H7 (cell line): ENCODE measurements around the gene TMA7. TPM values are rescaled to one million over a fixed set of nuclear protein-coding genes. Genes with fewer than 3 reads are reported as not detected.
"Not testable (repeated sequence)": the region's sequence is repeated elsewhere in the genome, so short reads cannot be mapped to it uniquely, and the experiment has no call there.

Experiments
- DNase-seq: peaks from one replicate; pipeline ENCODE4 v3.0.0; 2012
- H3K27me3 ChIP-seq: 2 replicates; pipeline ENCODE4 v1.6.0; 2011; ENCODE audit warnings: mild to moderate bottlenecking, low read length; ENCODE audit not compliant: control insufficient read depth, insufficient read depth
- H3K36me3 ChIP-seq: replicated peaks from 2 replicates; pipeline ENCODE4 v1.5.1; 2011; ENCODE audit warnings: low read length; ENCODE audit not compliant: control insufficient read depth, insufficient read depth
- H3K4me3 ChIP-seq: 2 replicates; pipeline ENCODE4 v1.5.1; 2011; ENCODE audit warnings: low read depth, mild to moderate bottlenecking, control low read depth, low read length, moderate library complexity; ENCODE audit not compliant: insufficient read depth
- total RNA-seq: library from RNA; depleted of rRNA; stranded (reverse); fragments of >200 nt; shearing (Covaris generic); gene quantifications from 2 replicates; pipeline ENCODE4 v1.2.3, GENCODE V29; 2014

Gene TMA7
- total RNA-seq, 1 experiment from 2014 or later: 222 TPM

- no peaks in the 10 kb centered on the region for H3K27me3 ChIP-seq
Observed at GRCh38 chr3:48470286-48470685, 30.2 kb downstream of the TMA7 start.

GRCh38 chr3:48472673-48472922 is 32.5 kb downstream of the TMA7 start:
- no peaks in the 10 kb centered on the region; the same call in 1 of the 2 replicates for H3K27me3 ChIP-seq
- DNase-seq: peak; percentile 69
- peak overlapping the region; percentile 57 for H3K4me3 ChIP-seq
- peaks cover 13% of the 10 kb centered on the region for H3K36me3 ChIP-seq

More at GRCh38 chr3:48470286-48470685, 30.2 kb downstream of the TMA7 start:
- peaks cover 19% of the 10 kb centered on the region for H3K36me3 ChIP-seq
- DNase-seq: peak; percentile 26
- H3K4me3 ChIP-seq: no peak overlapping the region

GRCh38 chr3:48472923-48473616 is 33.0 kb downstream of the TMA7 start:
- peaks cover 9% of the 10 kb centered on the region for H3K36me3 ChIP-seq
- H3K27me3 ChIP-seq: no peaks in the 10 kb centered on the region; the same call in 1 of the 2 replicates
- H3K4me3 ChIP-seq: peak overlapping the region; percentile 57
- peak; percentile 97 for DNase-seq

- H3K36me3 ChIP-seq: peaks cover 9% of the 10 kb centered on the region
- DNase-seq: no peak
- H3K27me3 ChIP-seq: no peaks in the 10 kb centered on the region; the same call in 1 of the 2 replicates
- H3K4me3 ChIP-seq: no peak overlapping the region
Observed at GRCh38 chr3:48473617-48473952, 33.5 kb downstream of the TMA7 start.

GRCh38 chr3:48474031-48474430 is 34.0 kb downstream of the TMA7 start:
- not testable (repeated sequence) for H3K36me3 ChIP-seq, H3K27me3 ChIP-seq, DNase-seq, H3K4me3 ChIP-seq

GRCh38 chr3:48474619-48475018 is 34.6 kb downstream of the TMA7 start:
- peak; percentile 86 for DNase-seq

GRCh38 chr3:48475188-48475587 is 35.1 kb downstream of the TMA7 start:
- Histone ChIP-seq H3K27me3 (no peaks in the 10 kb centered on the region; the same call in 1 of the 2 replicates), H3K4me3 (no peak overlapping the region), H3K36me3 (no peaks in the 10 kb centered on the region)
- DNase-seq: peak; percentile 45

More at GRCh38 chr3:48474619-48475018, 34.6 kb downstream of the TMA7 start:
- H3K27me3 ChIP-seq: no peaks in the 10 kb centered on the region; the same call in 1 of the 2 replicates
- H3K36me3 ChIP-seq: peaks cover 2% of the 10 kb centered on the region
- H3K4me3 ChIP-seq: no peak overlapping the region

- Histone ChIP-seq H3K27me3 (no peaks in the 10 kb centered on the region; the same call in 1 of the 2 replicates), H3K4me3 (no peak overlapping the region), H3K36me3 (no peaks in the 10 kb centered on the region)
- no peak for DNase-seq
Observed at GRCh38 chr3:48476426-48477053, 36.5 kb downstream of the TMA7 start.

- no peaks in the 10 kb centered on the region; the same call in 1 of the 2 replicates for H3K27me3 ChIP-seq
- H3K4me3 ChIP-seq: no peak overlapping the region
- no peak for DNase-seq
- no peaks in the 10 kb centered on the region for H3K36me3 ChIP-seq
Observed at GRCh38 chr3:48477959-48478520, 38.0 kb downstream of the TMA7 start.

GRCh38 chr3:48478626-48479555 is 38.8 kb downstream of the TMA7 start:
- DNase-seq: no peak

GRCh38 chr3:48480891-48481290 is 40.8 kb downstream of the TMA7 start:
- H3K36me3 ChIP-seq, H3K27me3 ChIP-seq, H3K4me3 ChIP-seq, DNase-seq: not testable (repeated sequence)

More at GRCh38 chr3:48478626-48479555, 38.8 kb downstream of the TMA7 start:
- H3K27me3 ChIP-seq: no peaks in the 10 kb centered on the region; the same call in 1 of the 2 replicates
- no peaks in the 10 kb centered on the region for H3K36me3 ChIP-seq
- H3K4me3 ChIP-seq: no peak overlapping the region

GRCh38 chr3:48482822-48483221 is 42.8 kb downstream of the TMA7 start:
- H3K27me3 ChIP-seq, H3K4me3 ChIP-seq, DNase-seq, H3K36me3 ChIP-seq: not testable (repeated sequence)

GRCh38 chr3:48486952-48487351 is 46.9 kb downstream of the TMA7 start:
- Histone ChIP-seq H3K27me3 (no peaks in the 10 kb centered on the region), H3K36me3 (no peaks in the 10 kb centered on the region; the same call in 1 of the 2 replicates), H3K4me3 (no peak overlapping the region)
- DNase-seq: no peak

GRCh38 chr3:48492461-48493202 is 52.6 kb downstream of the TMA7 start:
- Histone ChIP-seq H3K27me3 (no peaks in the 10 kb centered on the region), H3K4me3 (no peak overlapping the region), H3K36me3 (no peaks in the 10 kb centered on the region)
- DNase-seq: no peak
